ENCODE results near the gene CDC42EP2. TPM values are rescaled to one million over a fixed set of nuclear protein-coding genes. Genes with fewer than 3 reads are reported as not detected.

Gene CDC42EP2
- total RNA-seq, 1 donor from 2014 or later, result 47.2 TPM

GRCh38 chr11:65297026-65297672 lies 17.5 kb upstream of the CDC42EP2 start:
- no peak for DNase-seq (ENCODE audit: low read depth)

GRCh38 chr11:65298131-65298535 lies 16.5 kb upstream of the CDC42EP2 start:
- DNase-seq (ENCODE audit: low read depth), result peak; percentile 95

GRCh38 chr11:65298655-65299179 lies 15.9 kb upstream of the CDC42EP2 start:
- DNase-seq (ENCODE audit: low read depth), result peak; percentile 94

GRCh38 chr11:65300621-65301275 lies 13.9 kb upstream of the CDC42EP2 start:
- DNase-seq (ENCODE audit: low read depth), result peak; percentile 72

DNA sequence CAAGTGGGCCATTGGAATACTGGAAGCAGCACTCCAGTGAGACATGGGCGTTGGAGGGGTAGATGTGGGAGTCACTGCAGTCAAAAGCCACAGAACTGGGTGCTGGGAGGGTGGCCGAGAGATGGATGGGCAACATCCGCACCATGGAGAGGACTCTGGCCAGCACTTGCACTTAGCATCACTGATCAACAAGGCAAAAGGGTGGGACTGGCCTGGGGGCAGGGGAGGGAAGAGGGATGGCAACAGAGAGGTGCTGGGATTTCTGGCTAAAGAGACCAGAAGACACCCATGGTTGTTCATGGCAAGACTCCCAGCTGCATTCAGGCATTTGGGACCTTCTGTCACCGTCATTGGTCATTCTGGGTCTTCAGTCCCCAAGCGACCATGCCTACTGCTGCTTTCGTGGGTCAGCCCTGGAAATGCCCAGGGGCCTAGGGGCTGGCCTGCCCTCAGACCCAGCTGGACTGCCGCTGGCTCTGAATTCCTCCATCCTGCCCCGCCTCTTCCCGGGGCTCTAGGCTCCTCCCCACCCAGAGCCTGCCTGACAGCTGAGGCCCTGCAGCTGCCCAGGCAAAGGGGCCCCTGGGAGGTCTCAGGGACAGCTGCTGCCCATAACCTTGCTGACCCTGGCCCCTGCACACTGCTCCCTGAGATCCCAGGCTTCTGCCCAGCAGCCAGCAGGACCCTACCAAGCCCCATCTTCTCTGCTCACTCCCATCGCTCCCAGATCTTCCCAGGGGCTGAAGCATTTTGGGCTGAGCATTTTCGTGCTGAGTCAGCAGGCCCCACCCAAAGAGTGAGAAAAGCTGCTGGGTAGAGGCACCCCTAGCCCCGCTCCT lies 13.0 kb upstream of the CDC42EP2 start:
- DNase-seq (ENCODE audit: low read depth), result peak; percentile 98

GRCh38 chr11:65303555-65303954 lies 11.1 kb upstream of the CDC42EP2 start:
- no peak for DNase-seq (ENCODE audit: low read depth)

DNA sequence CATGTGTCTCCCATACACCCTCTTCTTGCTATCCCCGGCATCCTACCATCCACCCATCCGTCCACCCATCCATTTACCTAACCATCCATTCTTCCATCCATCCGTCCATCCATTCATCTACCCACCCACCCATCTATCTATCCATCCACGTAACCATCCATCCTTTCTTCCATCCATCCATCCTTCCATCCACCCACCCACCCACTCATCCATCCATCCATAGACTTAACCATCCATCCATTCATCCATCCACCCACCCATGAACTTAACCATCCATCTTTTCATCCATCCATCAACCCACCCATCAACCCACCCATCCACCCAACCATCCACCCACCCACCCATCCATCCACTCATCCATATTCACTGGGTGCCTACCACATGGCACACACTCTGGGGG lies 10.6 kb upstream of the CDC42EP2 start:
- no peak for DNase-seq (ENCODE audit: low read depth)

GRCh38 chr11:65304613-65305012 lies 10.1 kb upstream of the CDC42EP2 start:
- DNase-seq (ENCODE audit: low read depth), result no peak

- no peak for DNase-seq (ENCODE audit: low read depth)
Measured at GRCh38 chr11:65305501-65306268, 9.0 kb upstream of the CDC42EP2 start.

DNA sequence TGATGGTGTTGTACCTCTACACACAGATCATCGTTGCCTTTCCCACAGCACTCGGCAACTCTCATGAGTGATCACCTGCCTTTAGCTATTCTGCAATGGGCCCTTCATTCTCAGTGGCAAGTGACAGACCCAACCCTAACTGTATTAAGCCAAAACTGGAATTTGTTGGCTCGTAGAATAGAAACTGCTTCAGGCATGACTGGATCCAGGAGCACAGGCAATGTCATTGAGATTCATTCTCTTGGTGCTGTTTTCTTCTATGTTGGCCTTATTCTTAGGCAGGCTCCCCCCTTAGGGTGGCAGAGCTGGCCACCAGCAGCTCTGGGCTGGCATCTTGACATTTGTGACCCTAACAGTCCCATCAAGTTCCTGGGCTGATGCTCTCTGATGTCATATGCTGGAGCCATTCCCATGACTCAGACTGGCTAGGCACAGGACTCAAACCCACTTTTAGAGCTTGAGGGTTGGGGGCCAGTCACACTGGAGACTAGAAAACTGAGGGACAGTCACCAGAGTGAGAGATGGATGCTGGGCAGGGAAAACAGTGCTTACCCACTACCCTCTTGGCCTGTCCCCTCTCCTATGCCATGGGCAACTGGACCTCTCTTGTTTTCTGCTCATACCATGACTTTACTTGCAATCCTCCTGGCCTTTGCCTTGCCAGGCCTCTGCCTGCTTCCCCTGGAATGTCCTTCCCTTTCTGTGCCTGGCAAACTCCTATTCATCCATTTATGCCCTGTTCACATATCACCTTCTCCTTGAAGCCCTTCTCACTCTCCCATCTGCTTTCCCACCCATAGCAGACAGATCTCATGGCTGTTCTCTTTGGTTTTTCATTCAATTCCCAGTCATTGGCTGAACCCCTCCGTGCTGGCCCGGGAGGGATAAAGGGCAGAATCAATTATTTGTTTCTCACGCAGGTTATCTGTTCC lies 7.1 kb upstream of the CDC42EP2 start:
- no peak for DNase-seq (ENCODE audit: low read depth)

GRCh38 chr11:65308281-65308891 lies 6.3 kb upstream of the CDC42EP2 start:
- DNase-seq (ENCODE audit: low read depth), result no peak

DNA sequence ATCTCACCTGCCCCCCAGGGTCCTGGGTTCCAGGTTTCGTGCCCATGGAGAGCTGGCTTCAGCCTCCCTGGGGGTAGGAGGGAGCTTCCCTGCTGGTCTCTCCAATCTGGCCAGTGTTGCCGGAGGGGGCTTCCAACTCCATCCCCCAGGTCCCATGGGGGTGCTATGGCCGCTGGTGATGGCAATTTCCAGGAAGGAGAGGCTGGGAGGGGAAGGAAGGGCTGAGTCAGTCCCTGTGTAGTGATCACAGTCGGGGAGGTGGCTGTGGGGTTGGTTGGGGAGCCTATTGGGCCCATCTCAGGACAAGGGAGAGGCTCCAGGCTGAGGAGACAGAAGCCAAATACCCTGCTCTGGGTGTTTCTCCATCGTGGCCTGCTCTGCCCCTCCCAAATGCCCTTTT lies 5.7 kb upstream of the CDC42EP2 start:
- DNase-seq (ENCODE audit: low read depth), result no peak

DNA sequence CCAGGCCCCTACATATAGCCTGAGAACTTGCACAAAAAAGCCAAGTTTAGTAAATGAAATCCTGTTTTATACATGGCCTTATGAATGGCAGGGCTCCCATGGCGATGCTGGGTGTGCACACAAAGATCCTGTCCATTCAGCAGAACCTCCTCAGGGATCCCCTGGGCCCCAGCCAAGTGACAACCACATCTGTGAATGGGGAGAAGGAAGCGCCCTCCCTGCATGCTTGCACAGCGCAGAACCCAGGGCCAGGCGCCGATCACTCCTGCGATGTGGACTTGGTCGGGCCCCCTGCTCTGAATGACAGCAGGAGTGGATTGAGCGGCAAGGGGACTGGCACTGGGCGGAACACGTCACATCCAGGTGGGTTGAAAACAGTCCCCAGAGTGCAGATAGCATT lies 4.5 kb upstream of the CDC42EP2 start:
- no peak for DNase-seq (ENCODE audit: low read depth)

DNA sequence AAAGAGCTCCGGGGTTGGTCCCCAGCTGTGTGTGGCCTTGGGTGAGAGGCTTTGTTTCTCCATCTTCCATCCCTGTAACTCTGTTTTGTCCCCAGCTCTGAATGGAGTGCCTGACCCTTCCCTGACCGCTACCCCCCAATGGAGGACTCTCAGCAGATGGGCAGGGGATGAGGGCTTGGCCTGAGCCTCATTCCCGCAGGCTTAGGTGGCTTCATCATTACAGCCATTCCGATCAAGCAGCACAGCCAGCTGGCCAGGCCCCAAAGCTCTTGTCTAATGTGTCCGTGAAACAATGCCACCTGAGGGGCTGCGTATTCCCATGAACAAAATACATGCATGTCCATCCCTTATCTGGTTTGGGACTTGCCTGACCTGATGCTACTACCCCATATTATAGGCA lies 3.9 kb upstream of the CDC42EP2 start:
- DNase-seq (ENCODE audit: low read depth), result peak; percentile 68

GRCh38 chr11:65311170-65311678 lies 3.4 kb upstream of the CDC42EP2 start:
- DNase-seq (ENCODE audit: low read depth), result peak; percentile 78

GRCh38 chr11:65315204-65315865 lies 669 bp downstream of the CDC42EP2 start:
- DNase-seq (ENCODE audit: low read depth), result peak; percentile 88

DNA sequence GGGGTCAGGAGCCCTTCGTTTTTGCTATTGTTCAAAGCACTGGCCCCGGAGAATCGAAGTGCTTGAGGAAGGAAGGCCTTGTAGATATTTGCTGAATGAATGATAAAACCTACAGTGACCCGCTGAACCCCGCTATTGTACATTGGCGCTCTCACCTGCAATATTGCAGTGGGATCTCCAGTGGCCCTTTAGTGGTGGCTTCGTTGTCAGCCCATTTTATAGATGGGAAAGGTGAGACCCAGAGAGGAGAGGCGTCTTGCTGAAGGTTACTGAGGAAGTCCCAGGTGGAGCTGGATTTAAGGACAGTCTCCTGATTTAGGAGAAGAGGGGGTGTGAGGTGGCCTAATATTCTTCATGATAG lies 1.2 kb downstream of the CDC42EP2 start:
- no peak for DNase-seq (ENCODE audit: low read depth)

- DNase-seq (ENCODE audit: low read depth), result peak; percentile 81
Measured at GRCh38 chr11:65316227-65317024, 1.8 kb downstream of the CDC42EP2 start.
